HEK293 (cell line): Measurements from ENCODE around the gene TM9SF1.

Source experiments
- AEBP2 ChIP-seq: fragments of 450-650 bp; formaldehyde crosslinking; IDR thresholded peaks from 2 replicates; pipeline ENCODE4 v1.5.1; 2016; ENCODE audit warnings: missing biosample characterization, missing genetic modification characterization, borderline replicate concordance
- GLIS2 ChIP-seq: fragments of 450-650 bp; formaldehyde crosslinking; IDR thresholded peaks from 2 replicates; pipeline ENCODE4 v1.5.1; 2016; ENCODE audit warnings: missing biosample characterization, missing genetic modification characterization
- HOXD13 ChIP-seq: sonication (generic); formaldehyde crosslinking; IDR thresholded peaks from 2 replicates; pipeline ENCODE4 v1.8.0; 2022; ENCODE audit warnings: missing genetic modification reagents, borderline replicate concordance
- KLF10 ChIP-seq: fragments of 450-650 bp; IDR thresholded peaks from 2 replicates; pipeline ENCODE4 v1.5.1; 2018; ENCODE audit warnings: missing biosample characterization, mild to moderate bottlenecking, missing genetic modification characterization
- PRDM10 ChIP-seq: fragments of 450-650 bp; formaldehyde crosslinking; IDR thresholded peaks from 2 replicates; pipeline ENCODE4 v1.5.1; 2016; ENCODE audit warnings: missing biosample characterization, missing genetic modification characterization
- SP2 ChIP-seq: fragments of 450-650 bp; formaldehyde crosslinking; IDR thresholded peaks from 2 replicates; pipeline ENCODE4 v1.5.1; 2016; ENCODE audit warnings: missing biosample characterization, missing genetic modification characterization
- ZBTB20 ChIP-seq: fragments of 450-650 bp; formaldehyde crosslinking; IDR thresholded peaks from 2 replicates; pipeline ENCODE4 v1.5.1; 2016; ENCODE audit warnings: missing biosample characterization, missing genetic modification characterization
- ZBTB21 ChIP-seq: fragments of 450-650 bp; formaldehyde crosslinking; IDR thresholded peaks from 2 replicates; pipeline ENCODE4 v1.5.1; 2017; ENCODE audit warnings: missing biosample characterization, missing genetic modification characterization
- ZBTB26 ChIP-seq: fragments of 450-650 bp; formaldehyde crosslinking; optimal IDR thresholded peaks from 2 replicates; pipeline ENCODE3; 2016; ENCODE audit warnings: missing biosample characterization, mild to moderate bottlenecking, missing genetic modification characterization
- ZBTB48 ChIP-seq: fragments of 450-650 bp; formaldehyde crosslinking; IDR thresholded peaks from 2 replicates; pipeline ENCODE4 v1.5.1; 2016; ENCODE audit warnings: missing biosample characterization, missing genetic modification characterization
- ZBTB49 ChIP-seq: fragments of 450-650 bp; formaldehyde crosslinking; IDR thresholded peaks from 2 replicates; pipeline ENCODE4 v1.5.1; 2016; ENCODE audit warnings: missing biosample characterization, missing genetic modification characterization, low read depth
- ZNF10 ChIP-seq: fragments of 450-650 bp; formaldehyde crosslinking; IDR thresholded peaks from 2 replicates; pipeline ENCODE4 v1.5.1; 2017; ENCODE audit warnings: missing biosample characterization, missing genetic modification characterization
- ZNF2 ChIP-seq: fragments of 450-650 bp; formaldehyde crosslinking; IDR thresholded peaks from 2 replicates; pipeline ENCODE4 v1.5.1; 2016; ENCODE audit warnings: missing biosample characterization, missing genetic modification characterization
- ZNF292 ChIP-seq: fragments of 450-650 bp; formaldehyde crosslinking; IDR thresholded peaks from 2 replicates; pipeline ENCODE4 v1.5.1; 2016; ENCODE audit warnings: low read depth, missing biosample characterization, missing genetic modification characterization, borderline replicate concordance
- ZNF335 ChIP-seq: fragments of 450-650 bp; formaldehyde crosslinking; conservative IDR thresholded peaks from 2 replicates; pipeline ENCODE4 v1.5.1; 2016; ENCODE audit warnings: missing biosample characterization, missing genetic modification characterization
- ZNF404 ChIP-seq: fragments of 450-650 bp; formaldehyde crosslinking; IDR thresholded peaks from 2 replicates; pipeline ENCODE4 v1.5.1; 2017; ENCODE audit warnings: missing biosample characterization, missing genetic modification characterization
- ZNF423 ChIP-seq: fragments of 450-650 bp; formaldehyde crosslinking; IDR thresholded peaks from 2 replicates; pipeline ENCODE4 v1.5.1; 2016; ENCODE audit warnings: missing biosample characterization, missing genetic modification characterization
- ZNF580 ChIP-seq: fragments of 450-650 bp; formaldehyde crosslinking; IDR thresholded peaks from 2 replicates; pipeline ENCODE4 v1.5.1; 2016; ENCODE audit warnings: missing biosample characterization, missing genetic modification characterization
- ZNF76 ChIP-seq: fragments of 450-650 bp; formaldehyde crosslinking; IDR thresholded peaks from 2 replicates; pipeline ENCODE4; 2016; ENCODE audit warnings: low read depth, missing biosample characterization, missing genetic modification characterization, borderline replicate concordance
- ZNF777 ChIP-seq: fragments of 450-650 bp; formaldehyde crosslinking; IDR thresholded peaks from 2 replicates; pipeline ENCODE4 v1.5.1; 2017; ENCODE audit warnings: missing biosample characterization, missing genetic modification characterization, borderline replicate concordance
- ZSCAN23 ChIP-seq: fragments of 450-650 bp; formaldehyde crosslinking; IDR thresholded peaks from 2 replicates; pipeline ENCODE4 v1.5.1; 2016; ENCODE audit warnings: missing biosample characterization, missing genetic modification characterization
- ZSCAN30 ChIP-seq: fragments of 450-650 bp; IDR thresholded peaks from 2 replicates; pipeline ENCODE4 v1.5.1; 2018; ENCODE audit warnings: missing biosample characterization, mild to moderate bottlenecking, missing genetic modification characterization, moderate library complexity
- ZXDB ChIP-seq: fragments of 450-650 bp; formaldehyde crosslinking; IDR thresholded peaks from 2 replicates; pipeline ENCODE4 v1.5.1; 2016; ENCODE audit warnings: missing biosample characterization, missing genetic modification characterization
- TF ChIP-seq, protein P1 (sequence below): fragments of 450-650 bp; formaldehyde crosslinking; conservative IDR thresholded peaks from 2 replicates; pipeline ENCODE4 v1.5.1; 2016; ENCODE audit warnings: low read depth, missing biosample characterization, missing genetic modification characterization

The TM9SF1 gene

DNA sequence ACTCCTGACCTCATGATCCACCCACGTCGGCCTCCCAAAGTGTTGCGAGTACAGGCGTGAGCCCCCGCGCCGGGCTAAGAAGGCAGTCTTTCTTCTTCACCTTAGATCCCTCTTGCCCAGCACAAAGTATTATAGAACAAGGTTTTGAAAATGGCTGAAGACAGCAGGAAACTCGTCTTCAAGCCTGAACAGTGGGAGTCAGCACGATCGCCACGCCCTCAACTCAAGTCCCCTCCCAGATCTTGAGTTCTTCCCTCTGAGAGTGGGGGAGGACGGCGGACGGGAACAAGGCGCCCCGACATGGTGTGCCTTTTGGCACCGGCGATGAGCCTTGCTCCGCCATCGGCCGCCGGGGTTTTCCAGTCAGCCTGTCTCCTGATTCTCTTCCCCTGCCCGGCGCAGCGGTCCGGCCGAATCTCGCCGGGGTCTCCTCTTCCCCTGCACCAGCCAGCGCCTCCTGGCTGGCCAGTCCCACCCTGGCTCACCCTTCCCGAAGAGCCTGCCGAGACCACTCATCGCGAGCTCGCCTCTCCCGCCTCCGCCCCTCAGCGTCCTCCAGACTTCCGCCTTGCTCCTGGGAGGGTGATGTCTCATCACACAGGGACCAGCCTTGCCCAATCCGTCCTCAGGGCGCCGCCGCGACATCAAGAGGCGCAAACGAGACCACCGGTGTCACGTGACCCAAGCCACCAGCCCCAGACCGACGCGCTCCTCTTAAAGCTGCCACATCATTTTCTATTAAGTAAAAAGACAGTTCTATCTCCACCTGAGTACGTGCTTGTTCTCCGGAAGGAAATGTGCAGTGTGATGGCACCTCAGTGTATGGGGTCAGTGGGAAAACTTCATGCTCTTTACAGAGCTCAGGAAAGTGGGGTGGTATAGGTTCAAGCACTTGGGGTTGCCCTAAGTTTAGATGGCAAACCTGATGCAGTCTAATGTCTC, 18.0 kb upstream of the TM9SF1 start, which contains the start of gene CHMP4A (continued):
- TF ChIP-seq ZXDB, result peak; percentile 94
- no peak for TF ChIP-seq HOXD13 (CRISPR knock-in tag)
- TF ChIP-seq ZSCAN23 (tag by site-specific recombination), result no peak
- no peak for TF ChIP-seq AEBP2
- peak; percentile 64 for TF ChIP-seq ZNF335 (tag by site-specific recombination)
- TF ChIP-seq GLIS2 (tag by site-specific recombination), result peak; percentile 88
- no peak for TF ChIP-seq ZNF292 (tag by site-specific recombination)
- TF ChIP-seq ZBTB21 (tag by site-specific recombination), result peak; percentile 51; the same call in 1 of the 2 replicates
- TF ChIP-seq, protein P1, sequence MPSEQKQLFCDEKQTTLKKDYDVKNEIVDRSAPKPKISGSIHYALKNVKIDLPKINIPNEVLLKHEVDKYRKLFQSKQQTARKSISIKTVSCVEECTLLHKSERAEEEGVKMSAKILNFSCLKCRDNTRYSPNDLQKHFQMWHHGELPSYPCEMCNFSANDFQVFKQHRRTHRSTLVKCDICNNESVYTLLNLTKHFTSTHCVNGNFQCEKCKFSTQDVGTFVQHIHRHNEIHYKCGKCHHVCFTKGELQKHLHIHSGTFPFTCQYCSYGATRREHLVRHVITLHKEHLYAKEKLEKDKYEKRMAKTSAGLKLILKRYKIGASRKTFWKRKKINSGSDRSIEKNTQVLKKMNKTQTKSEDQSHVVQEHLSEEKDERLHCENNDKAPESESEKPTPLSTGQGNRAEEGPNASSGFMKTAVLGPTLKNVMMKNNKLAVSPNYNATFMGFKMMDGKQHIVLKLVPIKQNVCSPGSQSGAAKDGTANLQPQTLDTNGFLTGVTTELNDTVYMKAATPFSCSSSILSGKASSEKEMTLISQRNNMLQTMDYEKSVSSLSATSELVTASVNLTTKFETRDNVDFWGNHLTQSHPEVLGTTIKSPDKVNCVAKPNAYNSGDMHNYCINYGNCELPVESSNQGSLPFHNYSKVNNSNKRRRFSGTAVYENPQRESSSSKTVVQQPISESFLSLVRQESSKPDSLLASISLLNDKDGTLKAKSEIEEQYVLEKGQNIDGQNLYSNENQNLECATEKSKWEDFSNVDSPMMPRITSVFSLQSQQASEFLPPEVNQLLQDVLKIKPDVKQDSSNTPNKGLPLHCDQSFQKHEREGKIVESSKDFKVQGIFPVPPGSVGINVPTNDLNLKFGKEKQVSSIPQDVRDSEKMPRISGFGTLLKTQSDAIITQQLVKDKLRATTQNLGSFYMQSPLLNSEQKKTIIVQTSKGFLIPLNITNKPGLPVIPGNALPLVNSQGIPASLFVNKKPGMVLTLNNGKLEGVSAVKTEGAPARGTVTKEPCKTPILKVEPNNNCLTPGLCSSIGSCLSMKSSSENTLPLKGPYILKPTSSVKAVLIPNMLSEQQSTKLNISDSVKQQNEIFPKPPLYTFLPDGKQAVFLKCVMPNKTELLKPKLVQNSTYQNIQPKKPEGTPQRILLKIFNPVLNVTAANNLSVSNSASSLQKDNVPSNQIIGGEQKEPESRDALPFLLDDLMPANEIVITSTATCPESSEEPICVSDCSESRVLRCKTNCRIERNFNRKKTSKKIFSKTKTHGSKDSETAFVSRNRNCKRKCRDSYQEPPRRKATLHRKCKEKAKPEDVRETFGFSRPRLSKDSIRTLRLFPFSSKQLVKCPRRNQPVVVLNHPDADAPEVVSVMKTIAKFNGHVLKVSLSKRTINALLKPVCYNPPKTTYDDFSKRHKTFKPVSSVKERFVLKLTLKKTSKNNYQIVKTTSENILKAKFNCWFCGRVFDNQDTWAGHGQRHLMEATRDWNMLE (tag by site-specific recombination), result peak; percentile 39
- TF ChIP-seq KLF10 (tag by site-specific recombination), result peak; percentile 54; the same call in 1 of the 2 replicates
- TF ChIP-seq PRDM10 (tag by site-specific recombination), result peak; percentile 99
- TF ChIP-seq ZBTB26 (tag by site-specific recombination), result peak; percentile 64
- no peak for TF ChIP-seq ZNF777
- no peak for TF ChIP-seq ZBTB49 (tag by site-specific recombination)
- peak; percentile 58; the same call in 1 of the 2 replicates for TF ChIP-seq ZNF10 (tag by site-specific recombination)
- TF ChIP-seq SP2 (tag by site-specific recombination), result peak; percentile 93
- TF ChIP-seq ZNF76, result peak; percentile 85
- TF ChIP-seq ZSCAN30 (tag by site-specific recombination), result 0 out of 2 replicates have a peak, but pooled peaks have one; percentile 19
- no peak for TF ChIP-seq ZNF580 (tag by site-specific recombination)
- peak; percentile 39; the same call in 1 of the 2 replicates for TF ChIP-seq ZBTB48
- TF ChIP-seq ZNF404 (tag by site-specific recombination), result no peak
- TF ChIP-seq ZNF423 (tag by site-specific recombination), result peak; percentile 75; the same call in 1 of the 2 replicates
- peak; percentile 90 for TF ChIP-seq ZNF2
- TF ChIP-seq ZBTB20 (tag by site-specific recombination), result peak; percentile 88; the same call in 1 of the 2 replicates
